ENCODE data around the gene ADGRG3. TPM values are rescaled to one million over a fixed set of nuclear protein-coding genes. Genes with fewer than 3 reads are reported as not detected.

Gene ADGRG3
- total and polyA plus RNA-seq, 2 of the 13 experiments (the other 11 are each of a cell fraction or from before 2014, with no cell fraction given) = 2.7 to 11.8 TPM

DNA sequence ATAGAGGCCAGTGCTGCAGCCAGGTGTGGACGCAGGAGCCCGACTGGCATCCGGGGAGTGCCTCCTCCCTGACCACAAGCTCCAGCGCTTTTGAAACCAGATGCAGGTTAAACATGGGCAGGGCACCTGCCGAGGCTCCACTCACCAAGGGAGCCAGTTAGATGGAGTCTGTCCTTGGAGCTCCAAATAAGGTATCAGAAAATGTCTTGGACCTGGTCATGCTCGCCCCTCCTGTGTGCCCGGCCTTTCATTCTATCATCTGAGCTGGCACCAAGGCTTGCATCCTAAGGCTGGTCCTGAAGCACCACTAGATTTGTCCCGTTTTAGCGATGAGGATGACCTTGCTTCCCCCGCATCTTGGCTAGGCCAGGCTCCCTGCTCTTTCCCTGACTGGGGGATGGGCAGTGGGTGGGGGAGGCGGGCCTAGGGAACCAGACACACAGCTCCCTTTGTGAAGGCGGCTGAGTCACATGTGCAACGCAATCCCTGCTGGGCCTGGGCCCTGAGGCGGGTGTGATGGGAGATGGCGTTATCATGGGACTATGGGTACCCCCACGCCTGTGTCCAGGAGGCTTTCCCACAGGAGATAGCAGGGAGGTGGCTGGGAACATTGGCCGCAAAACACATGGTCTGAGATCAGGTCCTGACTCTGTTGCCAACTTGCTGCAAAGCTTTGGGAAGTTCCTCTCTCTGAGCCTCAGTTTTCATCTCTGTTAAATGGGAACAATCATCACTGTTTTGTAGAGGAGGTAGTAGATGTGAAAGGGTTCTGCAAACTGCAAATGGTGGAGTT lies 44.7 kb upstream of the ADGRG3 start (continued):
- TF ChIP-seq, protein P1, sequence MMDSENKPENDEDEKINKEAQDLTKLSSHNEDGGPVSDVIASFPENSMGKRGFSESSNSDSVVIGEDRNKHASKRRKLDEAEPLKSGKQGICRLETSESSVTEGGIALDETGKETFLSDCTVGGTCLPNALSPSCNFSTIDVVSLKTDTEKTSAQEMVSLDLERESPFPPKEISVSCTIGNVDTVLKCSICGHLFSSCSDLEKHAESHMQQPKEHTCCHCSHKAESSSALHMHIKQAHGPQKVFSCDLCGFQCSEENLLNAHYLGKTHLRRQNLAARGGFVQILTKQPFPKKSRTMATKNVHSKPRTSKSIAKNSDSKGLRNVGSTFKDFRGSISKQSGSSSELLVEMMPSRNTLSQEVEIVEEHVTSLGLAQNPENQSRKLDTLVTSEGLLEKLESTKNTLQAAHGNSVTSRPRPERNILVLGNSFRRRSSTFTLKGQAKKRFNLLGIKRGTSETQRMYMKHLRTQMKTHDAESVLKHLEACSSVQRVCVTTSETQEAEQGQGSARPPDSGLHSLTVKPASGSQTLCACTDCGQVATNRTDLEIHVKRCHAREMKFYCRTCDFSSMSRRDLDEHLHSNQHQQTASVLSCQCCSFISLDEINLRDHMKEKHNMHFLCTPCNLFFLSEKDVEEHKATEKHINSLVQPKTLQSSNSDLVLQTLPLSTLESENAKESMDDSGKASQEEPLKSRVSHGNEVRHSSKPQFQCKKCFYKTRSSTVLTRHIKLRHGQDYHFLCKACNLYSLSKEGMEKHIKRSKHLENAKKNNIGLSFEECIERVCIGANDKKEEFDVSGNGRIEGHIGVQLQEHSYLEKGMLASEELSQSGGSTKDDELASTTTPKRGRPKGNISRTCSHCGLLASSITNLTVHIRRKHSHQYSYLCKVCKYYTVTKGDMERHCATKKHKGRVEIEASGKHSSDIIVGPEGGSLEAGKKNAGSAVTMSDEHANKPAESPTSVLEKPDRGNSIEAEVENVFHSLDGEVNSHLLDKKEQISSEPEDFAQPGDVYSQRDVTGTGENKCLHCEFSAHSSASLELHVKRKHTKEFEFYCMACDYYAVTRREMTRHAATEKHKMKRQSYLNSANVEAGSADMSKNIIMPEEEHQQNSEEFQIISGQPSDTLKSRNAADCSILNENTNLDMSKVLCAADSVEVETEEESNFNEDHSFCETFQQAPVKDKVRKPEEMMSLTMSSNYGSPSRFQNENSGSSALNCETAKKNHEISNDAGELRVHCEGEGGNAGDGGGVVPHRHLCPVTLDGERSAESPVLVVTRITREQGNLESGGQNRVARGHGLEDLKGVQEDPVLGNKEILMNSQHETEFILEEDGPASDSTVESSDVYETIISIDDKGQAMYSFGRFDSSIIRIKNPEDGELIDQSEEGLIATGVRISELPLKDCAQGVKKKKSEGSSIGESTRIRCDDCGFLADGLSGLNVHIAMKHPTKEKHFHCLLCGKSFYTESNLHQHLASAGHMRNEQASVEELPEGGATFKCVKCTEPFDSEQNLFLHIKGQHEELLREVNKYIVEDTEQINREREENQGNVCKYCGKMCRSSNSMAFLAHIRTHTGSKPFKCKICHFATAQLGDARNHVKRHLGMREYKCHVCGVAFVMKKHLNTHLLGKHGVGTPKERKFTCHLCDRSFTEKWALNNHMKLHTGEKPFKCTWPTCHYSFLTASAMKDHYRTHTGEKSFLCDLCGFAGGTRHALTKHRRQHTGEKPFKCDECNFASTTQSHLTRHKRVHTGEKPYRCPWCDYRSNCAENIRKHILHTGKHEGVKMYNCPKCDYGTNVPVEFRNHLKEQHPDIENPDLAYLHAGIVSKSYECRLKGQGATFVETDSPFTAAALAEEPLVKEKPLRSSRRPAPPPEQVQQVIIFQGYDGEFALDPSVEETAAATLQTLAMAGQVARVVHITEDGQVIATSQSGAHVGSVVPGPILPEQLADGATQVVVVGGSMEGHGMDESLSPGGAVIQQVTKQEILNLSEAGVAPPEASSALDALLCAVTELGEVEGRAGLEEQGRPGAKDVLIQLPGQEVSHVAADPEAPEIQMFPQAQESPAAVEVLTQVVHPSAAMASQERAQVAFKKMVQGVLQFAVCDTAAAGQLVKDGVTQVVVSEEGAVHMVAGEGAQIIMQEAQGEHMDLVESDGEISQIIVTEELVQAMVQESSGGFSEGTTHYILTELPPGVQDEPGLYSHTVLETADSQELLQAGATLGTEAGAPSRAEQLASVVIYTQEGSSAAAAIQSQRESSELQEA (CRISPR knock-in tag; IDR thresholded peaks at IDR 0.05; ENCODE audit: not compliant biosample characterization) = no peak
- TF ChIP-seq, protein P2, sequence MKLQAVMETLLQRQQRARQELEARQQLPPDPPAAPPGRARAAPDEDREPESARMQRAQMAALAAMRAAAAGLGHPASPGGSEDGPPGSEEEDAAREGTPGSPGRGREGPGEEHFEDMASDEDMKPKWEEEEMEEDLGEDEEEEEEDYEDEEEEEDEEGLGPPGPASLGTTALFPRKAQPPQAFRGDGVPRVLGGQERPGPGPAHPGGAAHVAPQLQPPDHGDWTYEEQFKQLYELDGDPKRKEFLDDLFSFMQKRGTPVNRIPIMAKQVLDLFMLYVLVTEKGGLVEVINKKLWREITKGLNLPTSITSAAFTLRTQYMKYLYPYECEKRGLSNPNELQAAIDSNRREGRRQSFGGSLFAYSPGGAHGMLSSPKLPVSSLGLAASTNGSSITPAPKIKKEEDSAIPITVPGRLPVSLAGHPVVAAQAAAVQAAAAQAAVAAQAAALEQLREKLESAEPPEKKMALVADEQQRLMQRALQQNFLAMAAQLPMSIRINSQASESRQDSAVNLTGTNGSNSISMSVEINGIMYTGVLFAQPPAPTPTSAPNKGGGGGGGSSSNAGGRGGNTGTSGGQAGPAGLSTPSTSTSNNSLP (IDR thresholded peaks at IDR 0.05; ENCODE audit: low read depth, low read length) = no peak
- TF ChIP-seq ZBTB7B (CRISPR knock-in tag; IDR thresholded peaks at IDR 0.05) = no peak
- 0 out of 2 replicates have a peak, but pooled peaks have one; percentile 38 for TF ChIP-seq NR2C2 (CRISPR knock-in tag; IDR thresholded peaks at IDR 0.05; ENCODE audit: borderline replicate concordance)
- TF ChIP-seq, protein P3, sequence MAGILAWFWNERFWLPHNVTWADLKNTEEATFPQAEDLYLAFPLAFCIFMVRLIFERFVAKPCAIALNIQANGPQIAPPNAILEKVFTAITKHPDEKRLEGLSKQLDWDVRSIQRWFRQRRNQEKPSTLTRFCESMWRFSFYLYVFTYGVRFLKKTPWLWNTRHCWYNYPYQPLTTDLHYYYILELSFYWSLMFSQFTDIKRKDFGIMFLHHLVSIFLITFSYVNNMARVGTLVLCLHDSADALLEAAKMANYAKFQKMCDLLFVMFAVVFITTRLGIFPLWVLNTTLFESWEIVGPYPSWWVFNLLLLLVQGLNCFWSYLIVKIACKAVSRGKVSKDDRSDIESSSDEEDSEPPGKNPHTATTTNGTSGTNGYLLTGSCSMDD (CRISPR knock-in tag; IDR thresholded peaks at IDR 0.05) = no peak
- TF ChIP-seq ZSCAN21 (CRISPR knock-in tag; IDR thresholded peaks at IDR 0.05; ENCODE audit: borderline replicate concordance) = peak; percentile 35
- TF ChIP-seq, protein P4, sequence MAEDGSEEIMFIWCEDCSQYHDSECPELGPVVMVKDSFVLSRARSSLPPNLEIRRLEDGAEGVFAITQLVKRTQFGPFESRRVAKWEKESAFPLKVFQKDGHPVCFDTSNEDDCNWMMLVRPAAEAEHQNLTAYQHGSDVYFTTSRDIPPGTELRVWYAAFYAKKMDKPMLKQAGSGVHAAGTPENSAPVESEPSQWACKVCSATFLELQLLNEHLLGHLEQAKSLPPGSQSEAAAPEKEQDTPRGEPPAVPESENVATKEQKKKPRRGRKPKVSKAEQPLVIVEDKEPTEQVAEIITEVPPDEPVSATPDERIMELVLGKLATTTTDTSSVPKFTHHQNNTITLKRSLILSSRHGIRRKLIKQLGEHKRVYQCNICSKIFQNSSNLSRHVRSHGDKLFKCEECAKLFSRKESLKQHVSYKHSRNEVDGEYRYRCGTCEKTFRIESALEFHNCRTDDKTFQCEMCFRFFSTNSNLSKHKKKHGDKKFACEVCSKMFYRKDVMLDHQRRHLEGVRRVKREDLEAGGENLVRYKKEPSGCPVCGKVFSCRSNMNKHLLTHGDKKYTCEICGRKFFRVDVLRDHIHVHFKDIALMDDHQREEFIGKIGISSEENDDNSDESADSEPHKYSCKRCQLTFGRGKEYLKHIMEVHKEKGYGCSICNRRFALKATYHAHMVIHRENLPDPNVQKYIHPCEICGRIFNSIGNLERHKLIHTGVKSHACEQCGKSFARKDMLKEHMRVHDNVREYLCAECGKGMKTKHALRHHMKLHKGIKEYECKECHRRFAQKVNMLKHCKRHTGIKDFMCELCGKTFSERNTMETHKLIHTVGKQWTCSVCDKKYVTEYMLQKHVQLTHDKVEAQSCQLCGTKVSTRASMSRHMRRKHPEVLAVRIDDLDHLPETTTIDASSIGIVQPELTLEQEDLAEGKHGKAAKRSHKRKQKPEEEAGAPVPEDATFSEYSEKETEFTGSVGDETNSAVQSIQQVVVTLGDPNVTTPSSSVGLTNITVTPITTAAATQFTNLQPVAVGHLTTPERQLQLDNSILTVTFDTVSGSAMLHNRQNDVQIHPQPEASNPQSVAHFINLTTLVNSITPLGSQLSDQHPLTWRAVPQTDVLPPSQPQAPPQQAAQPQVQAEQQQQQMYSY (CRISPR knock-in tag; IDR thresholded peaks at IDR 0.05) = no peak
- TF ChIP-seq CHD2 (IDR thresholded peaks at IDR 0.05; ENCODE audit: low read depth, low read length) = peak; percentile 88
- TF ChIP-seq HDAC2 (CRISPR knock-in tag; IDR thresholded peaks at IDR 0.05) = 0 out of 2 replicates have a peak, but pooled peaks have one; percentile 14
- TF ChIP-seq BRCA1 (CRISPR knock-in tag; IDR thresholded peaks at IDR 0.05) = no peak
- peak; percentile 98 for TF ChIP-seq ZMYM3 (CRISPR knock-in tag; IDR thresholded peaks at IDR 0.05)

Measured in HepG2 (cell line).